Measurements from ENCODE around the gene TGFA.

GRCh38 chr2:70535573-70535972 is 18.1 kb downstream of the TGFA start:
- TF ChIP-seq CTCF (conservative IDR thresholded peaks at IDR 0.05; ENCODE audit: low read length) (no peak), EZH2phosphoT487 (IDR thresholded peaks at IDR 0.05; ENCODE audit: borderline replicate concordance, low read depth, low read length) (no peak)
